Esophagus squamous epithelium (tissue), 4 donors: ENCODE data around the gene CROCC.
"Not testable (repeated sequence)": the region's sequence is repeated elsewhere in the genome, so short reads cannot be mapped to it uniquely, and the experiment has no call there.

ENCODE experiments used
- CTCF ChIP-seq, 6 experiments: fragments of 450-650 bp in 4 of 6; fragments of 200-600 bp in 2 of 6; sonication (generic) in 2 of 6; IDR thresholded peaks; one replicate each; pipeline ENCODE4 v1.5.1; 2016 to 2019; ENCODE audit warnings: antibody characterized with exemption in 6 of 6, mild to moderate bottlenecking in 4 of 6, moderate library complexity in 4 of 6
- POLR2A ChIP-seq, 4 donors: fragments of 450-650 bp; IDR thresholded peaks; one replicate each; pipeline ENCODE4 v1.6.1; 2017; ENCODE audit warnings: antibody characterized with exemption in 4 of 4, mild to moderate bottlenecking in 4 of 4, moderate library complexity in 3 of 4

GRCh38 chr1:16874968-16875765 lies 46.6 kb upstream of the CROCC start:
- TF ChIP-seq POLR2A, CTCF (IDR thresholded peaks at IDR 0.05): not testable (repeated sequence)
